Activated gamma-delta T cell treated with anti-CD3 and anti-CD28 coated beads, Interleukin-2, amount 50 U/mL, for 16 hours (primary cell): ENCODE results near the gene JMJD8.

Source experiments
- DNase-seq: peaks from one replicate; pipeline ENCODE4 v3.0.0-alpha.2; 2020; ENCODE audit warnings: low read depth

The JMJD8 gene

GRCh38 chr16:675884-676564, 8.1 kb downstream of the JMJD8 start:
- DNase-seq, result no peak

- no peak for DNase-seq
Measured at GRCh38 chr16:674968-675883, 8.9 kb downstream of the JMJD8 start, which contains the start of gene RHBDL1. RHBDL1 (plus strand) TSS chr16:675671; CDS start chr16:675791, 120 bp downstream.

- no peak for DNase-seq
Measured at GRCh38 chr16:674214-674881, 9.8 kb downstream of the JMJD8 start.

- no peak for DNase-seq
Measured at GRCh38 chr16:673399-673991, 10.6 kb downstream of the JMJD8 start.

- DNase-seq, result no peak
Measured at GRCh38 chr16:672851-673250, 11.3 kb downstream of the JMJD8 start.

GRCh38 chr16:672371-672770, 11.8 kb downstream of the JMJD8 start:
- DNase-seq, result no peak

GRCh38 chr16:671353-672131, 12.6 kb downstream of the JMJD8 start:
- no peak for DNase-seq

GRCh38 chr16:670485-671352, 13.4 kb downstream of the JMJD8 start:
- no peak for DNase-seq

- DNase-seq, result no peak
Measured at GRCh38 chr16:669666-670065, 14.5 kb downstream of the JMJD8 start.

- no peak for DNase-seq
Measured at GRCh38 chr16:668519-669171, 15.5 kb downstream of the JMJD8 start.

GRCh38 chr16:667780-668518, 16.2 kb downstream of the JMJD8 start, which contains the start of gene RHOT2:
RHOT2 (plus strand) TSS chr16:668132; CDS start chr16:668200, 68 bp downstream.
- peak; percentile 92 for DNase-seq

- DNase-seq, result no peak
Measured at GRCh38 chr16:667113-667779, 16.9 kb downstream of the JMJD8 start.

GRCh38 chr16:666572-666971, 17.6 kb downstream of the JMJD8 start:
- no peak for DNase-seq

GRCh38 chr16:662597-662996, 21.5 kb downstream of the JMJD8 start:
- no peak for DNase-seq

- no peak for DNase-seq
Measured at GRCh38 chr16:662095-662494, 22.0 kb downstream of the JMJD8 start.

- DNase-seq, result no peak
Measured at GRCh38 chr16:661184-661821, 22.8 kb downstream of the JMJD8 start.

GRCh38 chr16:660459-661183, 23.5 kb downstream of the JMJD8 start:
- DNase-seq, result no peak

GRCh38 chr16:660132-660458, 24.0 kb downstream of the JMJD8 start:
- no peak for DNase-seq
